ENCODE data around the gene SRGAP2C. TPM values are rescaled to one million over a fixed set of nuclear protein-coding genes. Genes with fewer than 3 reads are reported as not detected.
"Not testable (repeated sequence)": the region's sequence is repeated elsewhere in the genome, so short reads cannot be mapped to it uniquely, and the experiment has no call there.

Gene SRGAP2C
- total RNA-seq, 2 experiments from 2014 or later: 10.9 to 11.3 TPM

- POLR2A ChIA-PET; H3K36me3 Mint-ChIP-seq (ENCODE audit: low read depth); CTCF ChIA-PET; H3K4me1 ChIP-seq (ENCODE audit: insufficient read depth, low read length); ATAC-seq (ENCODE audit: poor library complexity); H3K36me3 ChIP-seq (ENCODE audit: insufficient read depth, low read length); H3K9me3 ChIP-seq (ENCODE audit: control insufficient read depth in 1 of 2, insufficient read depth in 1 of 2, low read length in 2 of 2); H3K9me3 Mint-ChIP-seq; H3K4me1 Mint-ChIP-seq (ENCODE audit: low read depth); DNase-seq; H3K4me3 Mint-ChIP-seq; H3K27ac ChIP-seq (ENCODE audit: low read depth in 1 of 2, low read length in 2 of 2); H3K4me3 ChIP-seq (ENCODE audit: low read length); H3K27me3 ChIP-seq (ENCODE audit: control insufficient read depth in 1 of 2, insufficient read depth in 2 of 2, low read length in 2 of 2); intact Hi-C loops (cut with DNase I, micrococcal nuclease); H3K27me3 Mint-ChIP-seq; H3K27ac Mint-ChIP-seq: not testable (repeated sequence)
Observed at GRCh38 chr1:121269309-121269708, 84.5 kb downstream of the SRGAP2C start.

- H3K9me3 Mint-ChIP-seq; H3K36me3 ChIP-seq (ENCODE audit: insufficient read depth, low read length); H3K27me3 ChIP-seq (ENCODE audit: control insufficient read depth in 1 of 2, insufficient read depth in 2 of 2, low read length in 2 of 2); H3K4me1 Mint-ChIP-seq (ENCODE audit: low read depth); H3K36me3 Mint-ChIP-seq (ENCODE audit: low read depth); H3K27ac ChIP-seq (ENCODE audit: low read depth in 1 of 2, low read length in 2 of 2); CTCF ChIA-PET; H3K9me3 ChIP-seq (ENCODE audit: control insufficient read depth in 1 of 2, insufficient read depth in 1 of 2, low read length in 2 of 2); intact Hi-C loops (cut with DNase I, micrococcal nuclease); H3K4me1 ChIP-seq (ENCODE audit: insufficient read depth, low read length); H3K4me3 ChIP-seq (ENCODE audit: low read length); POLR2A ChIA-PET; H3K27me3 Mint-ChIP-seq: not testable (repeated sequence)
- Mint-ChIP-seq H3K27ac (peak overlapping the region; percentile 71), H3K4me3 (peak overlapping the region; percentile 85)
- DNase-seq (peak in 1 of 14 experiments; percentile 23), ATAC-seq (ENCODE audit: poor library complexity) (peak; percentile 86)
Observed at GRCh38 chr1:121269973-121270372, 85.2 kb downstream of the SRGAP2C start.

GRCh38 chr1:121271143-121271715 is 86.5 kb downstream of the SRGAP2C start:
- H3K9me3 Mint-ChIP-seq; H3K4me1 ChIP-seq (ENCODE audit: insufficient read depth, low read length); H3K27ac ChIP-seq (ENCODE audit: low read depth in 1 of 2, low read length in 2 of 2); H3K36me3 Mint-ChIP-seq (ENCODE audit: low read depth); ATAC-seq (ENCODE audit: poor library complexity); intact Hi-C loops (cut with DNase I, micrococcal nuclease); H3K4me1 Mint-ChIP-seq (ENCODE audit: low read depth); H3K27ac Mint-ChIP-seq; H3K4me3 ChIP-seq (ENCODE audit: low read length); CTCF ChIA-PET; H3K4me3 Mint-ChIP-seq; H3K27me3 ChIP-seq (ENCODE audit: control insufficient read depth in 1 of 2, insufficient read depth in 2 of 2, low read length in 2 of 2); H3K27me3 Mint-ChIP-seq; H3K9me3 ChIP-seq (ENCODE audit: control insufficient read depth in 1 of 2, insufficient read depth in 1 of 2, low read length in 2 of 2); POLR2A ChIA-PET; H3K36me3 ChIP-seq (ENCODE audit: insufficient read depth, low read length): not testable (repeated sequence)
- DNase-seq: peak in 2 of 14 experiments; percentile 0 to 2

DNA sequence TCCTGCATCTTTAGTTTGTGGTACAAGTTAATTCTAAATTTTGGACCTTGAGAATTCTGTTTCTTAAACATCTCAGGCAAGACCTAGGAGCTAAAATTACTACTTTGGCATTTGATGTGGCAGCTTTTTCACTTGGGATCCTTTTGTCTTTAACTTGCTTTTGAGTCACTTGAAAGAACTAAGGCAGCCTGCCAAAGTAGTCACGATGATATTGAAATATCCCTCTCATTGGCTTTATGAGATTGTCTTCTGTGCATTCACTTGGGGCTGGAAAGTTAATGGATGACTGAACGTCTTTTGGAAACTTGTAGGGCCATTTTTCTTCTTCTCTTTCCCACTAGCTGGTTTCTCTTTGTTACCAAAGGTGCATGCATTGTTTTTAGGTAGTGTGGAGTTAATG is 90.7 kb downstream of the SRGAP2C start:
- H3K4me3 ChIP-seq (ENCODE audit: low read length); H3K4me3 Mint-ChIP-seq; POLR2A ChIA-PET; intact Hi-C loops (cut with DNase I, micrococcal nuclease); H3K27ac Mint-ChIP-seq; H3K36me3 ChIP-seq (ENCODE audit: insufficient read depth, low read length); H3K27ac ChIP-seq (ENCODE audit: low read depth in 1 of 2, low read length in 2 of 2); H3K4me1 ChIP-seq (ENCODE audit: insufficient read depth, low read length); ATAC-seq (ENCODE audit: poor library complexity); H3K9me3 Mint-ChIP-seq; H3K27me3 Mint-ChIP-seq; H3K9me3 ChIP-seq (ENCODE audit: control insufficient read depth in 1 of 2, insufficient read depth in 1 of 2, low read length in 2 of 2); CTCF ChIA-PET; H3K27me3 ChIP-seq (ENCODE audit: control insufficient read depth in 1 of 2, insufficient read depth in 2 of 2, low read length in 2 of 2); H3K4me1 Mint-ChIP-seq (ENCODE audit: low read depth); H3K36me3 Mint-ChIP-seq (ENCODE audit: low read depth); DNase-seq: not testable (repeated sequence)

DNA sequence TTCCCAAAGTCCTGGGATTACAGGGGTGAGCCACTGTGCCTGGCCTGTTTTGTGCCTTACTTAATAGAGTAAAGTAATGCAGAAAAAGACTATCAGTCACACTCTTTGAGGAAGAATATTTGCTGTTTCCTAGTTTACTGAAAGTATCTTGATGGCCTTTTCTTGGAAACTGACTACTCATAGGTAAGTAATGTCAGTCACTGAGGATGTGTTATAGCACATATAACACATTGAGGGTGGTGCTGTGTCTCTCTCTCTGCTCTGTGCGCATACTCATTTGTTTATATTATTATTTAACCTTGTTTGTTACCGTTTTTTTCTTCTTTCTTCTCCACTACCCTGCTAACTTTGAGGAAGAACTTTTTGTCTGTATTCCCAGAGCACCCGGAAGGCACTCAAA is 93.4 kb downstream of the SRGAP2C start:
- CTCF ChIA-PET; H3K36me3 Mint-ChIP-seq (ENCODE audit: low read depth); DNase-seq; H3K27ac Mint-ChIP-seq; H3K4me3 ChIP-seq (ENCODE audit: low read length); H3K9me3 Mint-ChIP-seq; H3K27me3 Mint-ChIP-seq; H3K4me1 ChIP-seq (ENCODE audit: insufficient read depth, low read length); POLR2A ChIA-PET; H3K27me3 ChIP-seq (ENCODE audit: control insufficient read depth in 1 of 2, insufficient read depth in 2 of 2, low read length in 2 of 2); H3K27ac ChIP-seq (ENCODE audit: low read depth in 1 of 2, low read length in 2 of 2); H3K4me3 Mint-ChIP-seq; H3K9me3 ChIP-seq (ENCODE audit: control insufficient read depth in 1 of 2, insufficient read depth in 1 of 2, low read length in 2 of 2); intact Hi-C loops (cut with DNase I, micrococcal nuclease); H3K36me3 ChIP-seq (ENCODE audit: insufficient read depth, low read length); ATAC-seq (ENCODE audit: poor library complexity); H3K4me1 Mint-ChIP-seq (ENCODE audit: low read depth): not testable (repeated sequence)

DNA sequence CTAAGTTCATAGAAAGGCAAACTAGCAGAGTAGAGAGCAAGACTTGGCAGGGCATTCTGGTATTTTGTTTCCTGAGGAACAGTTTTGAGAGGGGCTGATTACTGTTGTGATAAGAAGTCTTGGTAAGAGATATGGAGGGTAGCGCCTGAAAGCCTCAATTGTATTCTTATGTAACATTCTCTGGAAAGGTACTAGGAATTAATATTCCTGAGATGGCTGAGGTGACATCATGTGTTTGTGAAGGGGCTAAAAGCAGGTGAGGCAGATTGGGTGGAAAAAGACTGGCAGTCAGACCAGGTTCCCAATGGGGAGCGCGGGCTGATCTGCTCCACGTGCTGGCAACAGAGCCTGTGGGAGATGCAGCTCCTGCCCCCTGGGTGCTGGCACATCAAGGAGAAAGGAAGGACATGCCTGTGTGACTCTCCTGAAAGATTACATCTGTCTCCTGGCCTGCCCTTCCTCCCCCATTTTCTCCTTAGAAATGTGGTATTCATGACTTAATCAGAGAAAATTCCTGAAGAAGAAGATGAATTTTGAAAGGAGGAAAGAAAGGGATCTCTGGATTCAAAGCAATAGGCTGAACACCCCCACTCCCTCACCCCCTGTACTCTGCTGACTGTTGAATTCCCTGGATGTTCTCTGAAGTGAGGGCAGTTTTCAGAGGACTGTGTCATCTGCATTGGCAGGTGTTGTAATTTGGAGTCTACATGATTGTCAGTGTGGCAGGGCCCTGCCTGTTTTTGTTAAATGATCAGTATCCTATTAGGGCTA is 94.2 kb downstream of the SRGAP2C start:
- H3K27me3 ChIP-seq (ENCODE audit: control insufficient read depth in 1 of 2, insufficient read depth in 2 of 2, low read length in 2 of 2); CTCF ChIA-PET; H3K9me3 Mint-ChIP-seq; H3K4me1 Mint-ChIP-seq (ENCODE audit: low read depth); H3K36me3 Mint-ChIP-seq (ENCODE audit: low read depth); H3K4me1 ChIP-seq (ENCODE audit: insufficient read depth, low read length); H3K36me3 ChIP-seq (ENCODE audit: insufficient read depth, low read length); DNase-seq; H3K27ac ChIP-seq (ENCODE audit: low read depth in 1 of 2, low read length in 2 of 2); H3K4me3 Mint-ChIP-seq; H3K27me3 Mint-ChIP-seq; H3K27ac Mint-ChIP-seq; H3K9me3 ChIP-seq (ENCODE audit: control insufficient read depth in 1 of 2, insufficient read depth in 1 of 2, low read length in 2 of 2); POLR2A ChIA-PET; ATAC-seq (ENCODE audit: poor library complexity); H3K4me3 ChIP-seq (ENCODE audit: low read length); intact Hi-C loops (cut with DNase I, micrococcal nuclease): not testable (repeated sequence)

- H3K4me1 ChIP-seq (ENCODE audit: insufficient read depth, low read length); POLR2A ChIA-PET; H3K27ac ChIP-seq (ENCODE audit: low read depth in 1 of 2, low read length in 2 of 2); H3K36me3 ChIP-seq (ENCODE audit: insufficient read depth, low read length); H3K27me3 Mint-ChIP-seq; H3K9me3 ChIP-seq (ENCODE audit: control insufficient read depth in 1 of 2, insufficient read depth in 1 of 2, low read length in 2 of 2); H3K36me3 Mint-ChIP-seq (ENCODE audit: low read depth); H3K4me3 ChIP-seq (ENCODE audit: low read length); H3K27me3 ChIP-seq (ENCODE audit: control insufficient read depth in 1 of 2, insufficient read depth in 2 of 2, low read length in 2 of 2); ATAC-seq (ENCODE audit: poor library complexity); H3K4me3 Mint-ChIP-seq; CTCF ChIA-PET; H3K9me3 Mint-ChIP-seq; intact Hi-C loops (cut with DNase I, micrococcal nuclease); H3K27ac Mint-ChIP-seq; DNase-seq; H3K4me1 Mint-ChIP-seq (ENCODE audit: low read depth): not testable (repeated sequence)
Observed at GRCh38 chr1:121279548-121279898, 94.7 kb downstream of the SRGAP2C start.

Measured in CD4-positive, alpha-beta T cell (primary cell).